NCI-H1105 (cell line): ENCODE results near the gene ZNF444.
"Not testable (repeated sequence)": the region's sequence is repeated elsewhere in the genome, so short reads cannot be mapped to it uniquely, and the experiment has no call there.

Experiments
- DNase-seq: peaks from one replicate; lab custom pipeline; 2025; lab: John Stamatoyannopoulos, UW

ZNF444 gene

GRCh38 chr19:56176310-56176709 is 35.2 kb downstream of the ZNF444 start:
- DNase-seq, result not testable (repeated sequence)

- peak; percentile 13 for DNase-seq
Observed at GRCh38 chr19:56176881-56177280, 35.8 kb downstream of the ZNF444 start.

GRCh38 chr19:56177564-56178243 is 36.6 kb downstream of the ZNF444 start:
- no peak for DNase-seq

GRCh38 chr19:56189785-56190184 is 48.7 kb downstream of the ZNF444 start:
- no peak for DNase-seq

- DNase-seq, result no peak
Observed at GRCh38 chr19:56191115-56191514, 50.0 kb downstream of the ZNF444 start.

- no peak for DNase-seq
Observed at GRCh38 chr19:56191711-56192110, 50.6 kb downstream of the ZNF444 start.

- DNase-seq, result no peak
Observed at GRCh38 chr19:56193981-56194640, 53.0 kb downstream of the ZNF444 start.

- not testable (repeated sequence) for DNase-seq
Observed at GRCh38 chr19:56197646-56198045, 56.6 kb downstream of the ZNF444 start, which contains the start of gene ZSCAN5B. TSS of gene ZSCAN5B (minus strand) at chr19:56197783. CDS start at chr19:56193052, 4,731 bp downstream.

GRCh38 chr19:56199687-56200086 is 58.6 kb downstream of the ZNF444 start:
- no peak for DNase-seq

GRCh38 chr19:56201973-56202372 is 60.9 kb downstream of the ZNF444 start, which contains the start of gene ZSCAN5C:
TSS of gene ZSCAN5C (plus strand) at chr19:56202273. CDS start at chr19:56205914, 3,641 bp downstream.
- DNase-seq, result no peak

GRCh38 chr19:56207581-56207980 is 66.5 kb downstream of the ZNF444 start:
- DNase-seq, result not testable (repeated sequence)

- no peak for DNase-seq
Observed at GRCh38 chr19:56209091-56209490, 68.0 kb downstream of the ZNF444 start.

GRCh38 chr19:56210036-56210435 is 68.9 kb downstream of the ZNF444 start:
- not testable (repeated sequence) for DNase-seq
